ENCODE measurements around the gene TMEM132C. TPM values are rescaled to one million over a fixed set of nuclear protein-coding genes. Genes with fewer than 3 reads are reported as not detected.

The TMEM132C gene
- total and polyA plus RNA-seq, 9 donors: 1.6 to 38.4 (median 9.4) TPM

- Histone ChIP-seq H3K4me1 (ENCODE audit: insufficient read depth) (no peaks in the 10 kb centered on the region), H3K27ac (no peak overlapping the region), H3K9me3 (peaks cover 0 to 3% of the 10 kb centered on the region in 2 donors), H3K36me3 (no peaks in the 10 kb centered on the region), H3K27me3 (no peaks in the 10 kb centered on the region), H3K4me3 (no peak overlapping the region)
- TF ChIP-seq POLR2A (IDR thresholded peaks at IDR 0.05): no peak
- intact Hi-C loops (cut with DNase I): no loop called here
- peak in 2 of 5 donors; percentile 11 to 40 for DNase-seq
- WGBS, 3 donors: 7 to 15% (median 8%) methylated on average over 12 of the region's 12 CpGs
Observed at GRCh38 chr12:128643155-128643554, 376.2 kb downstream of the TMEM132C start.

- WGBS, 3 donors: 75 to 81% (median 76%) methylated on average over 15 of the region's 15 CpGs
- Histone ChIP-seq H3K4me1 (ENCODE audit: insufficient read depth) (no peaks in the 10 kb centered on the region), H3K36me3 (no peaks in the 10 kb centered on the region), H3K9me3 (peaks cover 0 to 3% of the 10 kb centered on the region in 2 donors), H3K27ac (no peak overlapping the region), H3K4me3 (no peak overlapping the region), H3K27me3 (no peaks in the 10 kb centered on the region)
- intact Hi-C loops (cut with DNase I): no loop called here
- TF ChIP-seq CTCF (IDR thresholded peaks at IDR 0.05) (no peak), EP300 (IDR thresholded peaks at IDR 0.05) (no peak), POLR2A (IDR thresholded peaks at IDR 0.05) (no peak)
- no peak for DNase-seq
Observed at GRCh38 chr12:128644664-128645296, 377.8 kb downstream of the TMEM132C start.

GRCh38 chr12:128649902-128650301, 382.9 kb downstream of the TMEM132C start:
- Histone ChIP-seq H3K36me3 (no peaks in the 10 kb centered on the region), H3K4me3 (no peak overlapping the region), H3K4me1 (ENCODE audit: insufficient read depth) (no peaks in the 10 kb centered on the region), H3K27me3 (no peaks in the 10 kb centered on the region), H3K27ac (no peak overlapping the region), H3K9me3 (no peaks in the 10 kb centered on the region)
- WGBS, 3 donors: 11 to 31% (median 13%) methylated on average over 1 of the region's 1 CpG
- TF ChIP-seq CTCF (IDR thresholded peaks at IDR 0.05) (no peak), EP300 (IDR thresholded peaks at IDR 0.05) (no peak), POLR2A (IDR thresholded peaks at IDR 0.05) (no peak)
- intact Hi-C loops (cut with DNase I): no loop called here
- no peak for DNase-seq

- H3K27me3 ChIP-seq: no peaks in the 10 kb centered on the region
- H3K4me3 ChIP-seq: no peak overlapping the region
- intact Hi-C loops (cut with DNase I): no loop called here
- no peaks in the 10 kb centered on the region for H3K36me3 ChIP-seq
- H3K4me1 ChIP-seq (ENCODE audit: insufficient read depth): no peaks in the 10 kb centered on the region
- DNase-seq: no peak
- no peak overlapping the region for H3K27ac ChIP-seq
- WGBS, 3 donors: 74 to 86% (median 84%) methylated on average over 17 of the region's 17 CpGs
- TF ChIP-seq CTCF (IDR thresholded peaks at IDR 0.05) (no peak), POLR2A (IDR thresholded peaks at IDR 0.05) (no peak), EP300 (IDR thresholded peaks at IDR 0.05) (no peak)
- H3K9me3 ChIP-seq: no peaks in the 10 kb centered on the region
Observed at GRCh38 chr12:128652136-128652751, 385.3 kb downstream of the TMEM132C start.

GRCh38 chr12:128654468-128654867, 387.5 kb downstream of the TMEM132C start:
- no peaks in the 10 kb centered on the region for H3K27me3 ChIP-seq
- intact Hi-C loops (cut with DNase I): no loop called here

More at GRCh38 chr12:128654468-128654867, 387.5 kb downstream of the TMEM132C start:
- DNase-seq: no peak
- H3K27ac ChIP-seq: no peak overlapping the region
- no peaks in the 10 kb centered on the region for H3K36me3 ChIP-seq
- no peaks in the 10 kb centered on the region for H3K4me1 ChIP-seq (ENCODE audit: insufficient read depth)
- WGBS, 3 donors: 85 to 95% (median 87%) methylated on average over 8 of the region's 8 CpGs
- H3K4me3 ChIP-seq: no peak overlapping the region
- TF ChIP-seq EP300 (IDR thresholded peaks at IDR 0.05): no peak
- TF ChIP-seq POLR2A (IDR thresholded peaks at IDR 0.05): no peak
- no peak for TF ChIP-seq CTCF (IDR thresholded peaks at IDR 0.05)
- no peaks in the 10 kb centered on the region for H3K9me3 ChIP-seq
